G401.6 (cell line): ENCODE data around the gene USP37.
A peak's percentile ranks its signal among the peaks of the same experiment; 100 is the strongest.

Source experiments
- FAIRE-seq: peaks from 2 replicates; lab custom pipeline; 2012; peaks lifted over from hg19 to GRCh38; lab: Jason Lieb, UNC

The USP37 gene

DNA sequence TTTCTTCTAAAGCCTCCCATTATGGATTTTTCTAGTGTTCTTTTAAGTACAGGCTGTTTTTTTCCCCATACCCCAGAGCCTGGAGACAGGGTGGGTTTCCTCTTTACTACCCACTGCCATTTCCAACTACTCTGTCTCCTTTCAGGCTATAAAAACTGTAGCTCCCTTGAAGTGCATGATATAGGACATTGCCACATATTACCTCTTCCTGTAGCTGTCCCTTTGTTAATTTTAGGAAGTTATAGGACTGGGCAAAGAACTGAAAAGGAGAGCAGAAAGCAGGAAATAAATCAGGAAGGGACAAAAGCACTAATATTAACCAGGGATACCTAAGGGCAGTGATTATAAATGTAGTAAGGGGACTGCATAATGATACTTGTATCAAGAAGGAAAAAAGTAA, 95.2 kb downstream of the USP37 start:
- no peak for FAIRE-seq

GRCh38 chr2:218471982-218472381, 96.2 kb downstream of the USP37 start:
- FAIRE-seq: no peak

DNA sequence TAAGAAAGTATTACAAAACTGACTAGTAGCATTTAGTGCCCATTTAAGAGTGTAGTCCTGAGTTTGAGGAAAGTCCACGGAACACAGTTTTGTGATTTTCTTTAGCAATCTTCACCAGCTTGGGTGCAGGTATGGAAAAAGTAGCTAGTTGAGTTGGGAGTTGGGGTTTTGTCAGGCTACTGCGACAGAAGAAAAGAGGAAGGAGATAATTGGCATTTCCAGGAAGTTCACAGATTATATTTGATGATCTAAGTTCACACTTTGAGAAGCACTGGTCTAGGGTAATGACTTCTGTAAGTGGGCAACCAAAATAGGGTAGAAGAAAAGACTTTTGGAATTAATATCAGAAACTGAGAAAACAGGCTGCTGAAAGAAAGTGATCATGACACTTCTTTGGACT, 97.1 kb downstream of the USP37 start:
- FAIRE-seq: no peak

DNA sequence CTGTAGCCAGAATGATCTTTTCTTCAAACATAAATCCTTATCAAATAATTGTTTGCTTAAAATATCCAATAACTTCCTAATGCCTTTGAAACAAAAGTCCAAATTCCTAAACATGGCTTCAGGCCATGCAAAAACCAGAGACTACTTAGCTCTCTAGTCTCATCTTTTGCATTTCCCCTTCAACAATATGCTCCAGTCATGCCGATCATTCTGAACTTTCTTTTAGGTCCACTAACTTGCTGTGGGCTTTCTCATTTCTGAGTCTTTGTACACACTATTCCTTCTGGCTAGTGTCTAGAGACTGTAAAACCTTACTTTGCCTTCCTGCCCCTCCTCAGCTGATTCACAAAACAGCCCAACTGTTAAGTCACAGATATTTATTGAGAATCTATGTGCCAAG, 97.7 kb downstream of the USP37 start:
- FAIRE-seq: no peak

GRCh38 chr2:218465987-218466633, 102.0 kb downstream of the USP37 start:
- FAIRE-seq: peak; percentile 78

- peak; percentile 37 for FAIRE-seq
These were observed 109.6 kb downstream of the USP37 start for GRCh38 chr2:218458598-218458997.

- no peak for FAIRE-seq
These were observed 111.3 kb downstream of the USP37 start for GRCh38 chr2:218456849-218457248.

DNA sequence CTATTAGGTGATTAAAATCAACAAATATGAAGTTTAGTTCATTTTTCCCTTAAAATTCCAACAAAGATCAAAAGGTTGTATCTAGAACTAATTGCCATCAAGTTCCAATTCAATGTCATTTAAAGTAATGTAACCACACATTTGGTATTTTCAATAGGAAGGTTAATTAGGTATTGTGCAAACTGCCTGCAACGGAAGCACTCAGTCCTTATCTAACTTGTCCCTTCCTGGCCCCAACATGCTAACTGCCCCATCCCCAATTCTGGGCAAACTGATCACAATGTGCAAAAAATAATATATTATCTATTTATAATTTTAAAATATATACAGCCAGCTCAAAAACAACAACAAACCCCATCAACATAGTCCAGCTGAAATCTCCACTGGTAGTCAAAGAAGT, 116.1 kb downstream of the USP37 start:
- no peak for FAIRE-seq

- FAIRE-seq: no peak
These were observed 119.2 kb downstream of the USP37 start for GRCh38 chr2:218448934-218449333.

GRCh38 chr2:218447072-218447471, 121.1 kb downstream of the USP37 start:
- no peak for FAIRE-seq

- no peak for FAIRE-seq
These were observed 121.6 kb downstream of the USP37 start for GRCh38 chr2:218446547-218446946.

- FAIRE-seq: no peak
These were observed 122.5 kb downstream of the USP37 start for GRCh38 chr2:218445602-218446001.

- FAIRE-seq: no peak
These were observed 123.3 kb downstream of the USP37 start for GRCh38 chr2:218444692-218445357.

- no peak for FAIRE-seq
These were observed 129.6 kb downstream of the USP37 start for GRCh38 chr2:218438596-218438995.

DNA sequence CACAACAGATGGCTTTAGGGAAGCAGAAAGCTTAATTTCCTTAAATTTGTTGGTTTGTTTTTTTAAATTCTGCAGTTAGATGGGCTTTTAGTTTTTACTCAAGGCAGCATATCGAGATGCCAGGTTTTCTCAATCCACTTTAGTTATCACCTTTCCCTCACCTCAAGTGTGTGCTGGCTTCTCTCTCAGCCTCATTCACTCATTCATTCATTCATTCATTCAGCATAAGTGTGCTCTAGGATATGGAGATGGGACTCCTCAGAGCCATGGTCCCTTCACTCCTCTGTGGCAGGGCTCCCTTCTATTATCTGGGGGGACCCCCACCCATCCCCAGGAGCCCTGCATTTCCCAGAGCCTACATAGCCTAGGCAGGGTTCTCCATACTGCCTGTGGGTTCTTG, 130.2 kb downstream of the USP37 start:
- FAIRE-seq: no peak

DNA sequence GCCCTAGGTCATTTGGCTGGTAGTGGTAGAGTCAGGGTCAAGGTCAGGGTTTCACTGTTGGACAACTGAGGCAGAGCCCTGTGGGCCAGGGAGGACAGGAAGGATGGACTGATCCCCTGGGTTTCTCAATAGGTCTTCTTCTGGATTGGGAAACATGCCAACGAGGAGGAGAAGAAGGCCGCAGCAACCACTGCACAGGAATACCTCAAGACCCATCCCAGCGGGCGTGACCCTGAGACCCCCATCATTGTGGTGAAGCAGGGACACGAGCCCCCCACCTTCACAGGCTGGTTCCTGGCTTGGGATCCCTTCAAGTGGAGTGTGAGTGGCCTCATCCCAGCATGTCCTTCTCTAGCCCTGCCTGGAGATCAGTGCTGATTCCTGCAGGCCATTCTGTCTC, 131.2 kb downstream of the USP37 start:
- FAIRE-seq: no peak

DNA sequence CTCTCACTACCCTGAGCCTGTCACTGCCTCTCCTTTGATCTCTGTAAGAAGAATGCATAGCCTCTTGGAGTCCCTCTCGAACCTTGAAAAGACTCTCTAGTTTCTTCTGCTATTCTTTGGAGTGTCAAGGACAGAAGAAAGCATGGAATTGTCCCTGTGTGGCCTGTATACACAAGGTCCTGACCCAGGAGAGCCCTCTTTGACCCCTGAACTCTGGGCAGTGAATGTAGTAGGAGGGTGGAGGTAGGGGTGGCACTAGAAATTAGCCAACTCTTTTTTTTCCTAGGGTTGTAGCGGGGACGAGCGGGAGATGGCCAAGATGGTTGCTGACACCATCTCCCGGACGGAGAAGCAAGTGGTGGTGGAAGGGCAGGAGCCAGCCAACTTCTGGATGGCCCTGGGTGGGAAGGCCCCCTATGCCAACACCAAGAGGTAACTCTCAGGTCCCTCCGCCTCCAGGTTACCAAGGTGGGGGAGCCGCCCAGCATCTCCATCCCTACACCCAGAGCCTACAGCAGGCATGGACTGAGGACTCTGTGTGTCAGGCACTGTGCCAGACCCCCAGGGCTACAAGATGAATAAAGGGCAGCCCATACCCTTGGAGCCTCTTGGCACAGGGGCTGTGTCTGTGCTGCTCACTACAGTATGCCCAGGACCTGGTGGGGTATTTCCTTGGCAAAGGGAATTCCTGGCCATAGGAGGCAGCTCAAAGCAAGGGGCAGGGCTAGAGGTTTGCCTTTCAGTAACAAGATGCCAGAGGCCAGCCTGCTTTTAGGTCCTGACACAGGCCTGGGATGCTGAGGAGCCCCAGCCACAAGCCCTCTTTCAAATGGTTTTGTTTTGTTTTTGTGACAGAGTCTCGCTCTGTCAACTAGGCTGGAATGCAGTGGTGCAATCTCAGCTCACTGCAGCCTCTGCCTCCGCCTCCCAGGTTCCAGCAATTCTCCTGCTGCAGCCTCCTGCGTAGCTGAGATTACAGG, 132.9 kb downstream of the USP37 start:
- no peak for FAIRE-seq

GRCh38 chr2:218434456-218434855, 133.7 kb downstream of the USP37 start:
- no peak for FAIRE-seq

DNA sequence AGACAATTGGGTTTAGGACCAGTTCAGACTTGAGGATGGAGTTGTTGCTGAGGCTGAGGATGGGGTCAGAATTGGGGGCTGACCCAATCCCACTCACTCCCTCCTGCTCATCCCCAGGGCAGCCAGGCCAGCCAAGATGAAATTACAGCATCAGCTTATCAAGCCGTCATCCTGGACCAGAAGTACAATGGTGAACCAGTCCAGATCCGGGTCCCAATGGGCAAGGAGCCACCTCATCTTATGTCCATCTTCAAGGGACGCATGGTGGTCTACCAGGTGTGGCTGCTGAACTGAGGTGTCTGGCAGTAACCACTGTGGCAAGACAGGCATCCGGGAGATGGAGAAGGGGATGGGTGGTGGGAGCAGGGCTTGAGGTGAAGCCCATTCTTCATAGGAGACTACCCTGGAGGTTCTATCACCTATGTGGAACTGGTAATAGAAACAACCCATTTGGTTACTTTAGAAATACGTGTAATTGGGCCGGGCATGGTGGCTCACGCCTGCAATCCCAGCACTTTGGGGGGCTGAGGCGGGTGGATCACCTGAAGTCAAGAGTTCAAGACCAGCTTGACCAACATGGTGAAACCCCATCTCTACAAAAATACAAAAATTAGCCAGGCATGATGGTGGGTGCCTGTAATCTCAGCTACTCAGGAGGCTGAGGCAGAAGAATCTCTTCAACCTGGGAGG, 135.3 kb downstream of the USP37 start:
- FAIRE-seq: no peak

GRCh38 chr2:218431878-218432277, 136.3 kb downstream of the USP37 start:
- no peak for FAIRE-seq

- no peak for FAIRE-seq
These were observed 137.4 kb downstream of the USP37 start for GRCh38 chr2:218430721-218431120.

DNA sequence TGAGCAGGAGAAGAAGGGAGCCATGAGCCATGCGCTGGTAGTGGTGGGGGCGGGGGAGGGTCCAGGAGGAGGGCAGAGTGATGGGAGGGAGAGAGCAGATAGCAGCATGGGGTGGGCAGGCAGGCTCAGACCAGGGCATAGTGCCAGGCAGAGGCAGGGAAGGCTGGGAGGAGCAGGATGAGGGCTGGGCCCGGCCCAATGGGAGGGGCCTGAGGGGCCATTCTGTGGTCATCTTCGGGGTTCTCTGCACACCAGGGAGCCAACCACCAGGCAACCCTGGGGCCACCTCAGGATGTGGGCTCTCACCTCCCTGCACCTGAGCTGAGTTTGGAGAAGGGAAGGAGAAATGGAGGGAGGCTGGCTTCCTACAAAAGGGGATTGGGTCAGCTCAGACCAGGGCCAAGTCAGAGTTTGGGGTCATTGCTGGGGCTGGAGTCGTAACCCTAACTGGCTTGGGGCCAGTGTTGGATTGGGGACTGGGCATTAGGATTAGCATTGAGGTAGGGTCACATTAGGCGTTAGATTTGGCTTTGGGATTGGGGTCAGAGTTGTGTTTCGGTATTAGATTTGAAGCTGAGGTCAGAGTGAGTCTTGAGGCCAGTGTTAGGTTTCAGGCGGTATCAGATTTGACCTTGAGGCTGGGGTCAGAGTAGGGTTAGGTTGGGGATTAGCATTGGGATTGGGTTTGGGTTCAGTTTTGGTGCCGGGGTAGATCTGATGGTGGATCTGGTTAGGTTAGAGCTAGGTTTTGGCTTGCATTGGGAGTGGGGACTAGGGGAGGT, 138.0 kb downstream of the USP37 start:
- FAIRE-seq: no peak
